GM12865 (cell line): ENCODE measurements around the gene UGT1A5.

Experiments used
- DNase-seq: peaks from one replicate; pipeline ENCODE4 v3.0.0; 2010; ENCODE audit warnings: low read depth
- H3K4me3 ChIP-seq: 2 replicates; pipeline ENCODE4 v1.5.1; 2011; ENCODE audit warnings: mild to moderate bottlenecking, low read depth, low read length, control low read depth
- CTCF ChIP-seq: IDR thresholded peaks from 2 replicates; pipeline ENCODE4 v1.5.1; 2011; ENCODE audit warnings: low read length, control low read depth, low read depth, inconsistent platforms; ENCODE audit not compliant: insufficient read depth; ENCODE audit errors: missing control alignments

Gene UGT1A5

DNA sequence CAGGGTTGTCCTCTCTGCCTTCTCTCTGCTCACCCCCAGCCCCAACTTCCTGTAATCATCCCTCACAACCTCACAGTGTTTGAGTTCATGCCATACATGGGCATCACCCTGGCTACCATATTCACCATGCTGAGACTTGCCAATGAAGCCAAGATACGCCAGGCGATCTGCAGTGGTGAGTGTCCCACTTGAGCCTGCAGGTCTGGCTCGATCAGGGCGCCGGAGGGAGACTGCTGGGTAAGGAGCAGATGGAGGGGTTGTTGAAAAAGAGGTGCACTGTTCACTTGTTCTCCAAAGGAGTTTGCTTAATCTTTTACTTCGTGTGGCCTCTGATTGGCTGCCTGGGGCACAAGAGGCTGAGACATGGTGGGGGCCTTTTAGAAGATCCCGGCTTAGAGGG, 80.0 kb downstream of the UGT1A5 start:
- no peak for DNase-seq
- no peak overlapping the region for H3K4me3 ChIP-seq

DNA sequence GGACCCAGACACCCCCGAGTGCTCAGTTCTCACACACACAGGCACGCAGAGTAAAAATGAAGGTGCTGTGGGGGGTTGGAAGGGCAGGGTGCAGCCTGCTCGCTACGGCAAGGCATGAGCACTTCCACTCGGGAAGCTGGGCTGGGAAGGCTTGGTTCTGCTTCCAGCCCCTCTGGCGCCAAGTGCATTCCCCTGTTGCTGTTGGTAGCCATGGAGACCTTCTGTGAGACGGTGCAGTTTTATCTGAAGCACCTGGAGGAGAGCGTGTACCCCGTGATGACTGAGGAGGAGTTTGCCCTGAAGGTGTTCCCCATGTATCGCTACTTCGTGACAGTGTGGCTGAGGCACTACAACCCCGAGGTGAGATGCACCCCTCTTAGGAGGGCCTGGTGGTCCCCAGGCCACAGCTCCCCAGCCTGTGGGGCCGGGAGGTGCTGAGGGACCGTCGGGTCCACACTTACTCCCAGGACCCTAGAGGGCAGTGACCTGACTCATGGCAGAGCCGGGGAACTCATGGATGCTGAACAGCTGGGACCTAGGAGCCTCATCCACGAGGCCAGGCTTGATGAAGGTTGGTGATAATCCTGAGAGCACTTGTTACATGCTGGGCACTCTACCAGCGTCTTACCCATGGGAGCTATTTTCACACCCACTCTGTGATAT, 80.9 kb downstream of the UGT1A5 start:
- TF ChIP-seq CTCF: no peak
- no peak overlapping the region for H3K4me3 ChIP-seq
- DNase-seq: no peak

More for the DNA sequence above, 80.0 kb downstream of the UGT1A5 start:
- TF ChIP-seq CTCF: no peak

GRCh38 chr2:233794128-233794658, 81.5 kb downstream of the UGT1A5 start:
- no peak for DNase-seq
- TF ChIP-seq CTCF: no peak
- no peak overlapping the region for H3K4me3 ChIP-seq

- DNase-seq: no peak
- H3K4me3 ChIP-seq: no peak overlapping the region
- no peak for TF ChIP-seq CTCF
Observed at GRCh38 chr2:233795735-233796171, 83.0 kb downstream of the UGT1A5 start.

DNA sequence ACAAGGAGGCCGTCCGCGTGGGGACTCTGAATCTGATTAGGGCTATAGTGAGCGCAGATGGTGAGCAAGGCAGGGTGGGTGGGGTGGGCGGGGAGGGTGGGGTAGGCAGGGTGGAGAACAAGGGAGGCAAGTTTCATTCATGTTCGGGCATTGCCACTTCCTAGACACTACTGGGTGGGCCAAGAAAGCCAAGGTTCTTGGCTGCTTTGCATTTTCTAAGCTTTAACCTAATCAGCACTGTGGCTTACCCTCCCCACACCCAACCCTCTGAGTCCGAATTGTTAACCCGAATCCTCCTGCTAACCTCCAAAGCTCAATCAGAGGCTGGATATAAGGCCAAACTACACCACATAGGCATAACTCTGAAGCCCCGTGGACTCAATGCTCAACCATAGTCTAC, 83.5 kb downstream of the UGT1A5 start:
- TF ChIP-seq CTCF: no peak
- DNase-seq: no peak
- H3K4me3 ChIP-seq: no peak overlapping the region

DNA sequence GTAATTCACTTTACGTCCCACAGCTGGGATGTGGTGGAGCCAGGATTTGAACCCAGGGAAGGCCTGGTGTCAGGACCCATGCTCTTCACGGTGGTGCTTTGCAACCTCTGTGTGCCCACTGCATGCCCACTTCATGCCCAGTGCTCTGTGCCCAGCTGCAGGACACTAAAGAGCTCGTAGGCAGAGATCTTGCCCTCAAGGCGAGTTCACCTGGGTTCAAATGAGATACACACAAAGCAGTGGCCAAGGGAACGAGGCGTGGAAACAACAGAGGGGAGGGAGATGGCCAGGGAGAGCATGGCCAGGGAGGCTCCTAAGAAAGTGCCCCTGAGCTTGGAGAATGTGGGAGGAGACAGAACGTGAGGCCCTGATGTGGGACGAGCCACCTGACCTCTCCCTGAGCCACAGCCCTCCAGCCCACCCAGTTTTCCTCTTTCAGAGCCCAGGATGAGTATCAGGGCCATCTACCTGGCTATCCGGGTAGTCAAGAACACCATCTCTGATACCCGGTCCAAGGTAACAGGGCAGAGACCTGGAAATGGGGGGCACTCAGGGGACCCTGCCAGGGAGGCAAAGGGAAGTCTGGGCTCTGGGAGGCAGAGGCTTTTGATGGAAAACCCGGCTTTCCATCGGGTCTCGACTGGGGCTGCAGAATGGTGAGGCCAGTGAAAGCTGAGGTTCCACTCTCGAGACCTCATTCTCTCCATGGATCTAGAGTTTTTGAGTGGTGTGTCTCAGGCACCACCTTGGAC, 85.8 kb downstream of the UGT1A5 start:
- no peak for DNase-seq
- TF ChIP-seq CTCF: no peak

More for the DNA sequence above, 85.8 kb downstream of the UGT1A5 start:
- H3K4me3 ChIP-seq: no peak overlapping the region
